Measurements from ENCODE around the gene WDR41. TPM values are rescaled to one million over a fixed set of nuclear protein-coding genes. Genes with fewer than 3 reads are reported as not detected.

Gene WDR41
- total and polyA plus RNA-seq, 2 of the 4 experiments (the other 2 are of a cell fraction) = 38.1 to 72.1 TPM

- no peak overlapping the region for H3K18ac ChIP-seq (ENCODE audit: low read depth, low read length)
- no peak overlapping the region for H4K8ac ChIP-seq (ENCODE audit: low read depth in 2 of 2, low read length in 2 of 2)
- ChIA-PET CTCF (no interaction called here), POLR2A (ENCODE audit: unreplicated experiment) (no interaction called here)
- H2BK15ac ChIP-seq (ENCODE audit: low read depth, low read length) = no peak overlapping the region
- TF ChIP-seq BHLHE40 (IDR thresholded peaks at IDR 0.05; ENCODE audit: low read depth, low read length) (no peak), SMC3 (IDR thresholded peaks at IDR 0.05; ENCODE audit: low read depth, low read length) (no peak), CTCF (conservative IDR thresholded peaks at IDR 0.05; ENCODE audit: low read depth, low read length) (no peak), NFE2L2 (IDR thresholded peaks at IDR 0.05; ENCODE audit: low read depth, low read length) (no peak), POLR2A (IDR thresholded peaks at IDR 0.05; ENCODE audit: low read depth, low read length) (no peak), CEBPB (IDR thresholded peaks at IDR 0.05; ENCODE audit: low read depth, low read length) (no peak), RFX5 (IDR thresholded peaks at IDR 0.05; ENCODE audit: low read depth, low read length) (no peak), MXI1 (IDR thresholded peaks at IDR 0.05; ENCODE audit: borderline replicate concordance, low read depth, low read length) (no peak), MAZ (IDR thresholded peaks at IDR 0.05; ENCODE audit: borderline replicate concordance, low read depth, low read length) (no peak), RCOR1 (IDR thresholded peaks at IDR 0.05; ENCODE audit: insufficient replicate concordance, low read length) (no peak)
- no peak overlapping the region for H4K91ac ChIP-seq (ENCODE audit: insufficient read depth, low read depth, low read length)
- no peak overlapping the region for H3K9ac ChIP-seq (ENCODE audit: low read depth, low read length)
- H3K27ac ChIP-seq (ENCODE audit: insufficient read depth, low read length) = no peak overlapping the region
- H3K4me2 ChIP-seq (ENCODE audit: low read depth, low read length) = no peak overlapping the region
- no peaks in the 10 kb centered on the region for H4K20me1 ChIP-seq (ENCODE audit: insufficient read depth, low read length)
- H2BK5ac ChIP-seq (ENCODE audit: low read depth, low read length, poor library complexity, severe bottlenecking) = no peak overlapping the region
- dilution Hi-C loops (cut with HindIII; ENCODE audit: low sequenced_read_pairs, unreplicated experiment) (no loop called here), intact Hi-C loops (cut with micrococcal nuclease) (no loop called here), in situ Hi-C loops (cut with MboI; ENCODE audit: low sequenced_read_pairs) (no loop called here)
- H3K4me3 ChIP-seq (ENCODE audit: insufficient read depth, low read depth, low read length) = no peak overlapping the region
- ATAC-seq (ENCODE audit: low read depth) (no peak), DNase-seq (no peak)
- H3K4ac ChIP-seq (ENCODE audit: low read depth, low read length) = no peak overlapping the region
- H3K56ac ChIP-seq (ENCODE audit: extremely low read depth, insufficient read depth, low read length) = no peak overlapping the region
- H3K4me1 ChIP-seq (ENCODE audit: control insufficient read depth, insufficient read depth, low read length) = no peaks in the 10 kb centered on the region; the same call in 1 of the 2 replicates
- no peak overlapping the region for H2AK9ac ChIP-seq (replicated peaks; ENCODE audit: low read depth, low read length, poor library complexity)
- H3K36me3 ChIP-seq (ENCODE audit: control insufficient read depth, insufficient read depth, low read length) = no peaks in the 10 kb centered on the region
- H3K79me1 ChIP-seq (ENCODE audit: low read depth in 1 of 2, low read length in 2 of 2) = no peaks in the 10 kb centered on the region
- H3K9me3 ChIP-seq (ENCODE audit: control insufficient read depth, insufficient read depth, low read length) = no peaks in the 10 kb centered on the region
- no peak overlapping the region for H3K23ac ChIP-seq (ENCODE audit: low read depth, low read length)
- H2BK20ac ChIP-seq (ENCODE audit: low read depth, low read length) = no peak overlapping the region
- H2AFZ ChIP-seq (replicated peaks; ENCODE audit: low read length, poor library complexity) = no peak overlapping the region
- no CpG with 5 or more reads among the region's 3 CpGs for WGBS, 2 experiments (ENCODE audit: extremely low coverage in 2 of 2, insufficient read length in 1 of 2)
- H3K14ac ChIP-seq (replicated peaks; ENCODE audit: low read depth, low read length) = no peak overlapping the region
- H3K27me3 ChIP-seq (ENCODE audit: control insufficient read depth, insufficient read depth, low read length) = peaks cover 4% of the 10 kb centered on the region
- H3K9me1 ChIP-seq (ENCODE audit: insufficient read depth, low read length) = no peaks in the 10 kb centered on the region
- H2AK5ac ChIP-seq (ENCODE audit: low read depth, low read length) = no peak overlapping the region
- BruUV-seq (replicated peaks) = no TSS peak
- H2BK120ac ChIP-seq (ENCODE audit: low read depth, low read length) = no peak overlapping the region
- no peak overlapping the region for H4K5ac ChIP-seq (ENCODE audit: low read depth, low read length)
Measured at GRCh38 chr5:77394064-77394715, 97.9 kb downstream of the WDR41 start.

Measured in IMR-90 (cell line).